CD4-positive, alpha-beta T cell treated with Interferon alpha-2 for 1 hour (primary cell): ENCODE results near the gene TMEM208.
A peak's percentile ranks its signal among the peaks of the same experiment; 100 is the strongest.

Experiments used
- DNase-seq, 2 donors: peaks; one replicate each; pipeline ENCODE4 v3.0.0-alpha.2; 2020 to 2022

TMEM208 gene

DNA sequence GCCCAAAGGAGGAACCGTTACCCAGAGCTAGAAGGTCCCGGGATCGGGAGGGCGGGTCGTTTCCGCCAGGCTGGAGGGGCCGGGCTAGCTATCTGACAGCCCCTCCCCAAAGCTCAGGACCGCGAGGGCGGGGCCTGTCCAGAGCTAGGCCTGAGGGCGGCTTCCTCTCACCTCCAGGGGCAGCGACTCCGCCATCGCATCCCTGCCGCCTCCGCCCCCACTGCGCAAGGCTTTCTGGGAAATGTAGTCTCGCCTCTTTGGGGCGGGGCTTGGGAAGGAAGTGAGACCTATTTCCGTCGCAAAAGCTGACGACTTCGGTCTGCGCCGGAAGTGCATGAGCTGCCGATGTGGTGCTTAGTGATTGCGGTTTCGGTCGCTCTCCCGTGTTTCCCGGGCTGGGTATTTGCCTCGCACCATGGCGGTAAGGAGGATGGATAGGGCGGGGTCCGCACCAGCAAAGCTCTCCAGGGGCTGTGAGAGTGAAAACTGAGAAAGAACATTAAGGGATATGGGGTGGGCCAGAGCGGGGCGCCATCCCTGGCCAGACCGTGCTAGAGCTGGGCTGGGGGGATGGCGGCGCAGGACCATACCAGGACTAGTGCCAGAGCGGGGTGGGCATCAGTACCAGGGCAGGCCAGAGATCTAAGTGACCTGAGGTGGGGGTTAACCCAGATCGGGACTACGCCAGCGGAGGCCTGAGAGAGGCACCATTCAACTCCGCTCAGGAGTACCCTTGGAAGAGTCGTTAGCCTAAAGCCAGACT is at the start of gene TMEM208:
Gene TMEM208, plus strand, starts transcription at position 327 of the 763 bp plus-strand sequence. Its CDS starts 89 bp downstream, at position 416.
- DNase-seq: peak; percentile 97 to 99

DNA sequence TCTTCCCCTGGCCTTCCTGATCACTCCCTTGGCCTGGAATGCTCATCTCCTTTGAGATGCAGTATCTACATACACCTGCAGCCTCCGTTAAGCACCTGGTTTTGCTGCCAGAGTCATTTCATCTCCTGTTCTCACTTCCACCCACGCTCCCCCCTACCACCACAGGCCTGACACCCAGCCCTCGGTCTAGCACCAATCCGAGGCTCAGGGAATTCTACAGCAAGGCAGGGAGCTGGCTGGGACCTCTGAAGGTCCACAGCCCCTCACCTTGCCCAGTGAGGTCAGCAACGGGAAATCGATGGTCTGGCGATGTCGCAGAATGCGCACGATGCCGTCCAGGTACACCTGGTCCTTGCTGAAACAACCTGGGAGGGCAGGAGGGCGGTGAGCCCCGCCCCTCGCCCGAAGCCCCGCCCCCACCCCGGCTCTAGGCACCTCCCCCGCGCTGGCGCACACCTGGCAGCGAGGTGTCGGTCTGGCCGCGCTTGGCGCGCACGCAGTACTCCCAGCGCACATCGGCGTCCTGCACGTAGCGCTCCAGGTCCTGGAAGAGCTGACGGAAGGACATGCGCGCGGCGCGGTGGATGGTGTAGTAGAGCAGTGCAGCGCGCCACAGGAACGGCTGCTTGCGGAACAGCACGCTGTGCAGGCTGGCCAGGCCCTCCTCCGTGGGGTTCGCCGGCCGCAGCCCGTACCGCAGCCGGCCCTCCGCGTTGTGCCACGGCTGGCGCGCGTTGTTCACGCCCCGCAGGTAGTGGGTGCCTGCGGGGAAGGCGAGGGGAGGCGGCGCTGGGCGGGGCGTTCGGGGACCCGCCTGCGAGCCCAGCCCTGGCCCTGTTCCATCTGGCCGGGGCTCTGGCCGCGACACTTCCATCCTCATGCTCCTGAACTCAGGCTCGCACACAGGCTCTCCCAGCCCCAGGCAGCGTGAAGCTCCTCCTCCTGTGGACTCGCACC is 48.9 kb upstream of the TMEM208 start:
- peak; percentile 59 to 80 for DNase-seq

GRCh38 chr16:67179421-67180080 is 47.4 kb upstream of the TMEM208 start:
- peak in 1 of 2 donors; percentile 31 for DNase-seq

GRCh38 chr16:67180166-67180565 is 46.8 kb upstream of the TMEM208 start:
- no peak for DNase-seq

GRCh38 chr16:67181346-67181745 is 45.6 kb upstream of the TMEM208 start:
- DNase-seq: no peak

GRCh38 chr16:67182288-67182687 is 44.6 kb upstream of the TMEM208 start:
- no peak for DNase-seq

DNA sequence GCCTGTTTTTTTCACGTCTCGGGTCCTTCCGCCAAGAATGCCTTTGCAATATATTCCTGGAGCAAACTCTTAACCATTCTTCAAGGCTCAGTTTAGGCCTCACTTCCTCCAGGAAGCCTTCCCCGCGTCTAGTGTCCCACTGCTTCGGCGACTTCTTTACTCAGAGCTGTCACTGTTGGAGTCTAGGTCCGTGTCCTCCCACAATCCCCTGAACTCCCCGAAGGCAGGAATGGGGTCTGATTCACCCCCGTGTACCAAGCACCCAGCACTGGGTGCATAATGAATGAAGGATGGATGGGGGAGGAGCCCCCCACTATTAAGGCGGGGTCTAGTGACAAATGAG is 43.7 kb upstream of the TMEM208 start:
- no peak for DNase-seq

DNA sequence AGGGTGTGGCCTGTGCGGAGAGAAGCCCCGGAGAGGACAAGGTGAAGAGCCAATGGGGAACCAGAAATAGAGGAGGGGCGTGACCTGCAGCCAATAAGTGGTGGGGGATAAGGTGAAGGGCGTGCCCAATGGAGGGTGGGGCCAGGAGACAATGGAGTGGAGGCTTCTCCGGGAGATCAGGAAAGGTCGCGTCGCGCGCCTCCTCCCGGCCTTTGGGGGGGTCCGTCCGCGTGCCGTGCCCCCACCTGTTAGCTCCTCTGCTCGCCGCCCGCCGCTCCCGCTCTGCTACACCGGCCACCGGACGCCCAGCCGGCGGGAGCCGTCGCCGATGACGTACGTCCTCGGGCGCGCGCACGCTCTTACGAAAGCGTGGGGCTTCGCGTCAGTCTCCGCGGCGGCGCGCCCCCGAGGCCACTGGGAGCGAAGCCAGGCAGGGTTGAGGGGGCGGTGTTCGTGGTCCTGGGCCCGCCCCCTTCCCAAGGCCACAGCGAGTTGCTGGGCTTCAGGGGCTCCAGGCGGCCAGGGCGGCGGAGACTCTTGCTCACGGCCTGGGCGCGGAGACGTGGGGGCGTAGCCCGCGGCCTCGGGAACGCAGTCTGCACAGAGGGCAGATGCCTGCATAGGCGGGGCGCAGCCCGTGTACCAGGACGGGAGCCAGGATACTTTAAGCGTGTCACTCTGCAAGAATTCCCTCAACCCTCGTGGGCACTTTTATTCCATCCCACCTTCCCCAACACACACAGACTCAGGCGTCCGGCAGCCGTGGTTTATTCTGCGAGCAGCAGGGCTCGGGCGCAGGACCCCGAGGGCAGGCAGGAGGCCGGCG is 43.1 kb upstream of the TMEM208 start, which contains the start of gene MATCAP1:
Gene MATCAP1, minus strand, starts transcription at position 337 of the 826 bp plus-strand sequence. CDS start 3,353 bp downstream, outside the sequence.
- DNase-seq: peak; percentile 97 to 98

DNA sequence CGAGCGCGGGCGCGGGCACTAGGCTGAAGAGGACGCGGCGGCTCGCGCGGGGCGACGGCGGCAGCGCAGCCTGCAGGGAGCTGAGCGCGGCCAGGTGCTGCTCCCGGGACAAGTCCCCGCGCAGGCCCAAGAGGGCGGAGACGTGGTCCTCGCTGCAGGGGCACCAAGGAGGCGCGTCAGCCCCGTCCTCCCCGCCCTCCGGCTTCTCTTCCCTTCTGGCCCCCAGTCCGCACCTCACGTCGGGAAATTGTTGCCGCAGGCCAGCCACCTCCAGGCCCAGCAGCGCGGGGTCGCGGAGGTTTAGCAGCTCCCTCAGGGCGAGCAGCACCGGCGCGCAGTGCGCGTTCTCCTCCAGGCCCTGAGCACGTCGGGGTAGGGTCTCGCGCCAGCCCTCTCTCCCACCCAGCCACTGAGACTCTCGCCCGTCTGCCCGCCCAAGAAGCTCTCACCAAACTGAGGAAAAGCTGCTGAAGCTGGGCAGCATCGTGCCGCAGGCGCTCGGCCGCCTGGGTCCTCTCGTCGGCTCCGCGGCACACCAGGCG is 42.4 kb upstream of the TMEM208 start:
- no peak for DNase-seq

- DNase-seq: peak; percentile 83 to 87
Measured at GRCh38 chr16:67184995-67185650, 41.8 kb upstream of the TMEM208 start.

GRCh38 chr16:67185651-67186134 is 41.2 kb upstream of the TMEM208 start:
- DNase-seq: no peak

GRCh38 chr16:67186550-67186950 is 40.4 kb upstream of the TMEM208 start:
- no peak for DNase-seq

GRCh38 chr16:67187175-67187890 is 39.6 kb upstream of the TMEM208 start:
- DNase-seq: no peak

GRCh38 chr16:67188323-67188722 is 38.6 kb upstream of the TMEM208 start:
- DNase-seq: no peak

DNA sequence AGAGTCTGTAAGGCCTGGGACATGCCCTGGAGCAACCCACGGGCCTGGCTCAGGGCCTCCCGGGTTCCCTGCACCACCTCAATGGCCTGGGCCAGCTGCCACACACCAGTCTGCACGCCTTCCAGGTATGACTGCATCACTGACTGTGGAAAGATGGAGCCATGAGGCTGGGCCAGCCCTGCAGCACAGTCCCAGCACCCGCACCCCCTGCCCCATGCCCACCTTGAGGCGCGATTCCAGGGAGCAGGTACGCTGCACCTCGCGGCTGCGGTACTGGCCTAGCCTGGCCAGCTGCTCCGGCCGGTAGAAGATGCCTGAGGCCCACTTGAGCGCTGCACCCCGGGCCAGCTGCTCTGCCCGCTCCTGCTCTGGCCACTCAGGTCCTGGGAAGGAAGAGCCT is 38.1 kb upstream of the TMEM208 start:
- no peak for DNase-seq

DNA sequence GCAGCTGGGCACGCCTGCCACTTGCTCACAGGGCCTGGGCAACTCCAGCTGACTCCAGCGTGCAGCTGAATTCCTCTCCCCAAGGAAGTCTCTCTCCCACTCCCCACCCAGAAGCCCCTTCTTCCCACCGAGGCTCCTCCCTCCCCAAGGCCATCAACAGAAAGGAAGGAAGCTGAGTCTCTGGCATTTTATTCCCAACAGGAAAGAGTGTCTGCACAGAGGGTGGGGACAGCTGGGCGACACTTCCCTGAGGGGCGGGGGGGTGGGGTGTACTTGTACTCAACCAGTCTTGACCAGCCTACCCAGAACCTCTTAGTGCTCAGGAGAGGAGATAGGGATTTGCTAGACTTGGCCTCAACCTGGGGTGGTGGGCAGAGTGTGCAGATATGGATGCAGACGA is 36.9 kb upstream of the TMEM208 start, which contains the start of gene EXOC3L1:
Gene EXOC3L1, minus strand, starts transcription at position 96 of the 400 bp plus-strand sequence. CDS start 460 bp downstream, outside the sequence.
- DNase-seq: no peak

DNA sequence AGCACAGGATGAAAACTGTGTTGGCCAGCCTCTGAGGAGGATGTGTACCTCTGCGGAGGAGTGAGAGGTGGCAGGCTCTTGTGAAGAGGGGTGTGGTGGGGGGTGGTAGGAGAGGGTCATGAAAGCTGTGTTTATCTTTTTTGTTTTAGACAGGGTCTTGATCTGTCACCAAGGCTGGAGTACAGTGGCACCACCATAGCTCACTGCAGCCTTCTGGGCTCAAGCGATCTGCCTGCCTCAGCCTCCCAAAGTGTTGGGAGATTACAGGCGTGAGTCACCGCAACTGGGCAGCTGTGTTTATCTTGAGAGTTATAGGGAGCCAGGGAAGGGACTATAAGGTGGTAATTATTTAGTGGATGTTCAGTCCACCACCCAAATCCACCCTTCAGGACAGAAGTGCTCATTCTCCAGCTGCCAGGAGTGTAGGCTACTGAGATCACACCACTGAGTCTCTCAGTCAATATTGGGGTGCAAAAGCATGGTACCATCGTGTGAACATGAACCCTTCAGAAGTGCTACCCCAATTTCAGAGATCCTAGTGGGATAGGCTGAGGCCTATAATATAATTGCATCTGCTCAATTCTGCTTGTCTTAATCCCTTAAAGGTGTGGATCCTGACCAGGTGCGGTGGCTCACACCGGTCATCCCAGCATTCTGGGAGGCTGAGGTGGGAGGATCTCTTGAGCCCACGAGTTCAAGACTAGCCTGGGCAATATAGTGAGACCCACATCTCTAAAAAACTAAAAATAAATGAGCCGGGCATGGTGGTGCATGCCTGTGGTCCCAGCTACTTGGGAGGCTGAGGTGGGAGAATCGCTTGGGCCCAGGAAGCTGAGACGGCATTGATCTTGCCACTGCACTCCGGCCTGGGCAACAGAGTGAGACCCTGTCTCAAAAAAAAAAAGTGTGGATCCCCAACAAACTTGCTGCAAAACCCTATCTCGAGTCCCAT is 36.2 kb upstream of the TMEM208 start:
- no peak for DNase-seq

- DNase-seq: no peak
Measured at GRCh38 chr16:67191411-67191994, 35.4 kb upstream of the TMEM208 start.
